HuH-7.5 (cell line): ENCODE measurements around the gene APPL2.

Experiments used
- DNase-seq: peaks from one replicate; pipeline ENCODE4 v3.0.0; 2011; ENCODE audit warnings: low spot score

APPL2 gene

GRCh38 chr12:105235732-105236476 lies at the start of gene APPL2:
Gene APPL2 (minus strand): TSS chr12:105236174. CDS start chr12:105236012, 162 bp downstream.
- peak; percentile 92 for DNase-seq

- DNase-seq, result no peak
Observed at GRCh38 chr12:105285378-105285777, 49.4 kb upstream of the APPL2 start.

GRCh38 chr12:105281694-105282049 lies 45.7 kb upstream of the APPL2 start:
- no peak for DNase-seq

- DNase-seq, result no peak
Observed at GRCh38 chr12:105280966-105281693, 45.2 kb upstream of the APPL2 start.

GRCh38 chr12:105279460-105280056 lies 43.6 kb upstream of the APPL2 start:
- no peak for DNase-seq

GRCh38 chr12:105278043-105278697 lies 42.2 kb upstream of the APPL2 start:
- DNase-seq, result no peak

- no peak for DNase-seq
Observed at GRCh38 chr12:105275997-105276733, 40.2 kb upstream of the APPL2 start.

- DNase-seq, result no peak
Observed at GRCh38 chr12:105274571-105274970, 38.6 kb upstream of the APPL2 start.

- DNase-seq, result no peak
Observed at GRCh38 chr12:105273601-105274000, 37.6 kb upstream of the APPL2 start.

GRCh38 chr12:105272814-105273416 lies 36.9 kb upstream of the APPL2 start:
- DNase-seq, result no peak

- no peak for DNase-seq
Observed at GRCh38 chr12:105272152-105272551, 36.2 kb upstream of the APPL2 start.

- no peak for DNase-seq
Observed at GRCh38 chr12:105271364-105271763, 35.4 kb upstream of the APPL2 start.

GRCh38 chr12:105270671-105271255 lies 34.8 kb upstream of the APPL2 start:
- no peak for DNase-seq

GRCh38 chr12:105267711-105268110 lies 31.7 kb upstream of the APPL2 start:
- no peak for DNase-seq

GRCh38 chr12:105264771-105265170 lies 28.8 kb upstream of the APPL2 start:
- no peak for DNase-seq

GRCh38 chr12:105262461-105263184 lies 26.6 kb upstream of the APPL2 start:
- no peak for DNase-seq

GRCh38 chr12:105261010-105261409 lies 25.0 kb upstream of the APPL2 start:
- DNase-seq, result no peak

- DNase-seq, result no peak
Observed at GRCh38 chr12:105259226-105259625, 23.3 kb upstream of the APPL2 start.

- no peak for DNase-seq
Observed at GRCh38 chr12:105257321-105257728, 21.4 kb upstream of the APPL2 start.

- DNase-seq, result no peak
Observed at GRCh38 chr12:105256921-105257320, 20.9 kb upstream of the APPL2 start.
